G401.6 (cell line): ENCODE measurements around the gene RAMAC.
"Not testable (repeated sequence)": the region's sequence is repeated elsewhere in the genome, so short reads cannot be mapped to it uniquely, and the experiment has no call there.

ENCODE experiments used
- FAIRE-seq: peaks from 2 replicates; lab custom pipeline; 2012; peaks lifted over from hg19 to GRCh38; lab: Jason Lieb, UNC

Gene RAMAC

DNA sequence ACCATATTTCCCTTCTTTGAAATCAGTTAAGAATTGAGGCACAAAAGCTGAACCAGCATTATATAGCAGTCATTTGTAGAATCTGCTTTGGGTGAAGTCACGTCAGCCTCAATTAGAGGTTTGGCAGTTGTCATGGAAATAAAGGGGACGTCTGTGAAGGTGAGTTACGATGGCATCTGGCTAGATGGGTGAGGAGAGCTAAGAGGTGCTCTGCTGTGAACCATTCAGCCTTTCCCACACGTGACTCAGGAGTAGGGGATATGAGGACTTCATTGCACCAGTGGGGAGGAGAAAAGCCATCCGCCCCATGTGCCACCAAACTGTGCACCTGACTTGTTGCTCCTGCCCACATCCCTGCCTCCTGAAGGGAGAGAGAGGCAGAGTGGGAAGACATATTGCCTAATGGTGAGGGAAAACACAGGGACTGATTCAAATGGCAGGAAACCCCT lies 28.2 kb downstream of the RAMAC start:
- no peak for FAIRE-seq

- FAIRE-seq, result no peak
Measured at GRCh38 chr15:83015361-83015760, 29.4 kb downstream of the RAMAC start.

GRCh38 chr15:83016906-83017305 lies 30.9 kb downstream of the RAMAC start:
- FAIRE-seq, result no peak

GRCh38 chr15:83018436-83018835 lies 32.4 kb downstream of the RAMAC start:
- no peak for FAIRE-seq

DNA sequence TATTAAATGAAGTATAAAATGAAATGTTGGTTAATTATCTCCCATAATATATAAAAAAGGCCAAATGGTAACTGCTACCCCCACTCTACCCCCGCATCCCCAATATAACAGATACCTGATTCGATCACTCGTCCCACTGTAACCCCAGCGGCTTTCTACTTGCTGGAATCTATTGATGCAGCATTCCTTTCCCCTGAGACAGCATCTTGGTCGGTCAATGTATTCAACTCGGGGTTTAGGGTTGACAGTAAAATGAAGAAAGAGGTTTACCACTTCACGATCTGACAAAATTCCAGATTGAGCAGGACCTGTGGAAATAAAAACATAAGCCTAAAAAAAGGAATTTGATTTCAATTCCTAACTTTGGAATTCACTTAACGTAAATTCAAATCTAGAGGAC lies 44.0 kb downstream of the RAMAC start:
- no peak for FAIRE-seq

DNA sequence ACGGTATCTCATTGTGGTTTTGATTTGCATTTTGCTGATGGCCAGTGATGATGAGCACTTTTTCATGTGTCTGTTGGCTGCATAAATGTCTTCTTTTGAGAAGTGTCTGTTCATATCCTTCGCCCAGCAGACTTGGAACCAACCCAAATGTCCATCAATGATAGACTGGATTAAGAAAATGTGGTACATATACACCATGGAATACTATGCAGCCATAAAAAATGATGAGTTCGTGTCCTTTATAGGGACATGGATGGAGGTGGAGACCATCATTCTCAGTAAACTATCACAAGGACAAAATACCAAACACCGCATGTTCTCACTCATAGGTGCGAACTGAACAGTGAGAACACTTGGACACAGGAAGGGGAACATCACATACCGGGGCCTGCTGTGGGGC lies 45.2 kb downstream of the RAMAC start:
- FAIRE-seq, result not testable (repeated sequence)

GRCh38 chr15:83036253-83036652 lies 50.2 kb downstream of the RAMAC start:
- no peak for FAIRE-seq

DNA sequence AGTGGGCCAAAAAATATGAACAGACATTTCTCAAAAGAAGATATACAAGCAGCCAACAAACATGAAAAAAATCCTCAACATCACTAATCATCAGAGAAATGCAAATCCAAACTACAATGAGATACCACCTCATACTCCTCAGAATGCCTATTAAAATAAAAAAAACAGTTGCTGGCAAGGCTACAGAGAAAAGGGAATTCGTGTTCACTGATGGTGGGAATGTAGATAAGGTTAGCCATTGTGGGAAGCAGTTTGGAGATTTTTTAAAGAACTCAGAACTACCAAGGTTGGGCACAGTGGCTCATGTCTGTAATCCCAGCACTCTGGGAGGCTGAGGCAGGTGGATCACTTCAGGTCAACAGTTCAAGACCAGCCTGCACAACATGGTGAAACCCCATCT lies 53.2 kb downstream of the RAMAC start:
- peak; percentile 3 for FAIRE-seq
